ENCODE measurements around the gene TUBGCP2.
"Not testable (repeated sequence)": the region's sequence is repeated elsewhere in the genome, so short reads cannot be mapped to it uniquely, and the experiment has no call there.

TUBGCP2 gene

GRCh38 chr10:133324857-133325260, 16.2 kb upstream of the TUBGCP2 start:
- DNase-seq (ENCODE audit: insufficient read length, low spot score) = no peak
- FAIRE-seq = no peak
- TF ChIP-seq POLR2A (IDR thresholded peaks at IDR 0.05; ENCODE audit: low read depth, low read length) = no peak

- DNase-seq (ENCODE audit: insufficient read length, low spot score) (peak; percentile 90), FAIRE-seq (no peak)
- no peak for TF ChIP-seq POLR2A (IDR thresholded peaks at IDR 0.05; ENCODE audit: low read depth, low read length)
Measured at GRCh38 chr10:133324198-133324792, 15.6 kb upstream of the TUBGCP2 start.

- DNase-seq (ENCODE audit: insufficient read length, low spot score); FAIRE-seq: not testable (repeated sequence)
Measured at GRCh38 chr10:133322064-133322709, 13.5 kb upstream of the TUBGCP2 start.

- FAIRE-seq; DNase-seq (ENCODE audit: insufficient read length, low spot score): not testable (repeated sequence)
Measured at GRCh38 chr10:133320852-133321422, 12.3 kb upstream of the TUBGCP2 start.

GRCh38 chr10:133318494-133319127, 9.9 kb upstream of the TUBGCP2 start:
- DNase-seq (ENCODE audit: insufficient read length, low spot score) = peak; percentile 52
- TF ChIP-seq POLR2A (IDR thresholded peaks at IDR 0.05; ENCODE audit: low read depth, low read length) = no peak
- FAIRE-seq = no peak

GRCh38 chr10:133316732-133317131, 8.1 kb upstream of the TUBGCP2 start:
- TF ChIP-seq POLR2A (IDR thresholded peaks at IDR 0.05; ENCODE audit: low read depth, low read length) = no peak
- DNase-seq (ENCODE audit: insufficient read length, low spot score) (no peak), FAIRE-seq (no peak)

GRCh38 chr10:133316266-133316665, 7.6 kb upstream of the TUBGCP2 start:
- DNase-seq (ENCODE audit: insufficient read length, low spot score) (no peak), FAIRE-seq (no peak)
- no peak for TF ChIP-seq POLR2A (IDR thresholded peaks at IDR 0.05; ENCODE audit: low read depth, low read length)

GRCh38 chr10:133315847-133316246, 7.2 kb upstream of the TUBGCP2 start:
- DNase-seq (ENCODE audit: insufficient read length, low spot score) = no peak
- no peak for FAIRE-seq
- no peak for TF ChIP-seq POLR2A (IDR thresholded peaks at IDR 0.05; ENCODE audit: low read depth, low read length)

GRCh38 chr10:133314911-133315310, 6.2 kb upstream of the TUBGCP2 start:
- FAIRE-seq = no peak

GRCh38 chr10:133313192-133313591, 4.5 kb upstream of the TUBGCP2 start:
- DNase-seq (ENCODE audit: insufficient read length, low spot score) (no peak), FAIRE-seq (no peak)
- TF ChIP-seq POLR2A (IDR thresholded peaks at IDR 0.05; ENCODE audit: low read depth, low read length) = no peak

More at GRCh38 chr10:133314911-133315310, 6.2 kb upstream of the TUBGCP2 start:
- TF ChIP-seq POLR2A (IDR thresholded peaks at IDR 0.05; ENCODE audit: low read depth, low read length) = no peak
- no peak for DNase-seq (ENCODE audit: insufficient read length, low spot score)

GRCh38 chr10:133312769-133313145, 4.1 kb upstream of the TUBGCP2 start:
- TF ChIP-seq POLR2A (IDR thresholded peaks at IDR 0.05; ENCODE audit: low read depth, low read length) = no peak
- DNase-seq (ENCODE audit: insufficient read length, low spot score) (no peak), FAIRE-seq (no peak)

GRCh38 chr10:133312016-133312768, 3.5 kb upstream of the TUBGCP2 start:
- no peak for DNase-seq (ENCODE audit: insufficient read length, low spot score)
- TF ChIP-seq POLR2A (IDR thresholded peaks at IDR 0.05; ENCODE audit: low read depth, low read length) = no peak
- FAIRE-seq = no peak

GRCh38 chr10:133311570-133311969, 2.9 kb upstream of the TUBGCP2 start:
- FAIRE-seq (no peak), DNase-seq (ENCODE audit: insufficient read length, low spot score) (no peak)
- TF ChIP-seq POLR2A (IDR thresholded peaks at IDR 0.05; ENCODE audit: low read depth, low read length) = no peak

GRCh38 chr10:133310789-133311188, 2.1 kb upstream of the TUBGCP2 start:
- TF ChIP-seq POLR2A (IDR thresholded peaks at IDR 0.05; ENCODE audit: low read depth, low read length) = no peak
- no peak for FAIRE-seq
- DNase-seq (ENCODE audit: insufficient read length, low spot score) = no peak
